ENCODE measurements around the gene NKAIN1.

DNA sequence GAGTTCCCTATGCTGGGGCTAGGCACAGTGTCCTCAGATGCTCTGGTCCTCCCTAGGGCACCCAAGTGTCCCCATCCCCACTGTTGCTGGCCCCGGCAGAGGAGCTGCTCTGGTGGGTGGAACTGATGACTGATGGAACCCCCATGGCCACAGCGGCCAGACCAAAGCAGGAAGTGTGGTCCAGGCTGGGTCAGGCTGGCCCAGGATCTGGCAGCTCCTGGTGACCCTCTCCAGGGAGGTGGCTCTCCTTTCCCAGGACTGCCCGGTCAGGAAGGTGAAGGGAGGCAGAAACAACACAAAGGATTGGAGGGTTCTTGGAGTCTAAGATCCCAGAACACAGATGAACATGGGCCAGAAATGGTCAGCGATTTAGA, 1.1 kb downstream of the NKAIN1 start:
- TF ChIP-seq, protein P1, sequence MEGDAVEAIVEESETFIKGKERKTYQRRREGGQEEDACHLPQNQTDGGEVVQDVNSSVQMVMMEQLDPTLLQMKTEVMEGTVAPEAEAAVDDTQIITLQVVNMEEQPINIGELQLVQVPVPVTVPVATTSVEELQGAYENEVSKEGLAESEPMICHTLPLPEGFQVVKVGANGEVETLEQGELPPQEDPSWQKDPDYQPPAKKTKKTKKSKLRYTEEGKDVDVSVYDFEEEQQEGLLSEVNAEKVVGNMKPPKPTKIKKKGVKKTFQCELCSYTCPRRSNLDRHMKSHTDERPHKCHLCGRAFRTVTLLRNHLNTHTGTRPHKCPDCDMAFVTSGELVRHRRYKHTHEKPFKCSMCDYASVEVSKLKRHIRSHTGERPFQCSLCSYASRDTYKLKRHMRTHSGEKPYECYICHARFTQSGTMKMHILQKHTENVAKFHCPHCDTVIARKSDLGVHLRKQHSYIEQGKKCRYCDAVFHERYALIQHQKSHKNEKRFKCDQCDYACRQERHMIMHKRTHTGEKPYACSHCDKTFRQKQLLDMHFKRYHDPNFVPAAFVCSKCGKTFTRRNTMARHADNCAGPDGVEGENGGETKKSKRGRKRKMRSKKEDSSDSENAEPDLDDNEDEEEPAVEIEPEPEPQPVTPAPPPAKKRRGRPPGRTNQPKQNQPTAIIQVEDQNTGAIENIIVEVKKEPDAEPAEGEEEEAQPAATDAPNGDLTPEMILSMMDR (IDR thresholded peaks at IDR 0.05), result no peak
- TF ChIP-seq POLR2A (IDR thresholded peaks at IDR 0.05), result no peak
- TF ChIP-seq EP300 (IDR thresholded peaks at IDR 0.05), result no peak
- no peak for TF ChIP-seq POLR2AphosphoS5 (IDR thresholded peaks at IDR 0.05)
